ENCODE data around the gene SERPINA6.

SERPINA6 gene

GRCh38 chr14:94290197-94290596, 32.9 kb downstream of the SERPINA6 start:
- no peaks in the 10 kb centered on the region for H3K4me1 ChIP-seq (ENCODE audit: insufficient read depth, low read length, poor library complexity, severe bottlenecking)
- no peaks in the 10 kb centered on the region for H3K9me2 ChIP-seq (replicated peaks; ENCODE audit: low read depth, low read length)
- H3K36me3 ChIP-seq (ENCODE audit: insufficient read depth, low read length): no peaks in the 10 kb centered on the region
- no peaks in the 10 kb centered on the region for H4K20me1 ChIP-seq (ENCODE audit: insufficient read depth, low read length, poor library complexity, severe bottlenecking)
- H3K4me3 ChIP-seq (ENCODE audit: low read length, poor library complexity, severe bottlenecking): no peak overlapping the region
- H3K4me2 ChIP-seq (ENCODE audit: low read depth, low read length, poor library complexity, severe bottlenecking): no peak overlapping the region
- H2AFZ ChIP-seq (ENCODE audit: low read length): no peak overlapping the region
- peaks cover 3% of the 10 kb centered on the region; the same call in 1 of the 2 replicates for H3K9me3 ChIP-seq (ENCODE audit: insufficient read depth, low read depth, low read length)
- H3K79me2 ChIP-seq (ENCODE audit: insufficient read depth, low read length): no peaks in the 10 kb centered on the region
- TF ChIP-seq CTCF (conservative IDR thresholded peaks at IDR 0.05; ENCODE audit: low read length) (no peak), EZH2phosphoT487 (IDR thresholded peaks at IDR 0.05; ENCODE audit: borderline replicate concordance) (no peak)
- no peaks in the 10 kb centered on the region for H3F3A ChIP-seq (ENCODE audit: low read depth)
- H3K27me3 ChIP-seq (ENCODE audit: insufficient read depth, low read length, poor library complexity, severe bottlenecking): no peaks in the 10 kb centered on the region
- no peak overlapping the region for H3K9ac ChIP-seq (ENCODE audit: low read depth, low read length, poor library complexity, severe bottlenecking)

- H3K4me2 ChIP-seq (ENCODE audit: low read depth, low read length, poor library complexity, severe bottlenecking): no peak overlapping the region
- H3K79me2 ChIP-seq (ENCODE audit: insufficient read depth, low read length): no peaks in the 10 kb centered on the region
- no peaks in the 10 kb centered on the region for H3K4me1 ChIP-seq (ENCODE audit: insufficient read depth, low read length, poor library complexity, severe bottlenecking)
- no peak for TF ChIP-seq EZH2phosphoT487 (IDR thresholded peaks at IDR 0.05; ENCODE audit: borderline replicate concordance)
- TF ChIP-seq CTCF (conservative IDR thresholded peaks at IDR 0.05; ENCODE audit: low read length): no peak
- no peaks in the 10 kb centered on the region for H3F3A ChIP-seq (ENCODE audit: low read depth)
- H3K27me3 ChIP-seq (ENCODE audit: insufficient read depth, low read length, poor library complexity, severe bottlenecking): no peaks in the 10 kb centered on the region
- no peak overlapping the region for H3K4me3 ChIP-seq (ENCODE audit: low read length, poor library complexity, severe bottlenecking)
- peaks cover 3% of the 10 kb centered on the region; the same call in 1 of the 2 replicates for H3K9me3 ChIP-seq (ENCODE audit: insufficient read depth, low read depth, low read length)
- no peak overlapping the region for H2AFZ ChIP-seq (ENCODE audit: low read length)
- no peaks in the 10 kb centered on the region for H3K9me2 ChIP-seq (replicated peaks; ENCODE audit: low read depth, low read length)
- H3K9ac ChIP-seq (ENCODE audit: low read depth, low read length, poor library complexity, severe bottlenecking): no peak overlapping the region
- no peaks in the 10 kb centered on the region for H3K36me3 ChIP-seq (ENCODE audit: insufficient read depth, low read length)
- no peaks in the 10 kb centered on the region for H4K20me1 ChIP-seq (ENCODE audit: insufficient read depth, low read length, poor library complexity, severe bottlenecking)
Measured at GRCh38 chr14:94288610-94289465, 34.3 kb downstream of the SERPINA6 start.

GRCh38 chr14:94285158-94285557, 38.0 kb downstream of the SERPINA6 start:
- Histone ChIP-seq H3K27me3 (ENCODE audit: insufficient read depth, low read length, poor library complexity, severe bottlenecking) (no peaks in the 10 kb centered on the region), H2AFZ (ENCODE audit: low read length) (no peak overlapping the region), H3K9me3 (ENCODE audit: insufficient read depth, low read depth, low read length) (peaks cover 3% of the 10 kb centered on the region; the same call in 1 of the 2 replicates), H3K36me3 (ENCODE audit: insufficient read depth, low read length) (no peaks in the 10 kb centered on the region), H3K79me2 (ENCODE audit: insufficient read depth, low read length) (no peaks in the 10 kb centered on the region), H3F3A (ENCODE audit: low read depth) (no peaks in the 10 kb centered on the region), H4K20me1 (ENCODE audit: insufficient read depth, low read length, poor library complexity, severe bottlenecking) (no peaks in the 10 kb centered on the region), H3K4me2 (ENCODE audit: low read depth, low read length, poor library complexity, severe bottlenecking) (no peak overlapping the region), H3K9ac (ENCODE audit: low read depth, low read length, poor library complexity, severe bottlenecking) (no peak overlapping the region), H3K4me3 (ENCODE audit: low read length, poor library complexity, severe bottlenecking) (no peak overlapping the region), H3K4me1 (ENCODE audit: insufficient read depth, low read length, poor library complexity, severe bottlenecking) (no peaks in the 10 kb centered on the region), H3K9me2 (replicated peaks; ENCODE audit: low read depth, low read length) (no peaks in the 10 kb centered on the region)
- no peak for TF ChIP-seq EZH2phosphoT487 (IDR thresholded peaks at IDR 0.05; ENCODE audit: borderline replicate concordance)
- TF ChIP-seq CTCF (conservative IDR thresholded peaks at IDR 0.05; ENCODE audit: low read length): no peak
